Endometrial microvascular endothelial cells (primary cell): ENCODE results near the gene CBY3. TPM values are rescaled to one million over a fixed set of nuclear protein-coding genes. Genes with fewer than 3 reads are reported as not detected.
"Not testable (repeated sequence)": the region's sequence is repeated elsewhere in the genome, so short reads cannot be mapped to it uniquely, and the experiment has no call there.

Experiments used
- in situ Hi-C: cut with HindIII; loops from 2 replicates; pipeline ENCODE4 v1.10.0; 2017; ENCODE audit warnings: low sequenced_read_pairs, low pct_unique_long_range_greater_than_20kb; ENCODE audit errors: inconsistent ontology term
- total RNA-seq: library from RNA; depleted of rRNA; stranded (reverse); fragments of >200 nt; gene quantifications from one replicate; pipeline ENCODE4 v1.2.3, GENCODE V29; 2015; ENCODE audit errors: inconsistent ontology term

CBY3 gene
- not detected for total RNA-seq

DNA sequence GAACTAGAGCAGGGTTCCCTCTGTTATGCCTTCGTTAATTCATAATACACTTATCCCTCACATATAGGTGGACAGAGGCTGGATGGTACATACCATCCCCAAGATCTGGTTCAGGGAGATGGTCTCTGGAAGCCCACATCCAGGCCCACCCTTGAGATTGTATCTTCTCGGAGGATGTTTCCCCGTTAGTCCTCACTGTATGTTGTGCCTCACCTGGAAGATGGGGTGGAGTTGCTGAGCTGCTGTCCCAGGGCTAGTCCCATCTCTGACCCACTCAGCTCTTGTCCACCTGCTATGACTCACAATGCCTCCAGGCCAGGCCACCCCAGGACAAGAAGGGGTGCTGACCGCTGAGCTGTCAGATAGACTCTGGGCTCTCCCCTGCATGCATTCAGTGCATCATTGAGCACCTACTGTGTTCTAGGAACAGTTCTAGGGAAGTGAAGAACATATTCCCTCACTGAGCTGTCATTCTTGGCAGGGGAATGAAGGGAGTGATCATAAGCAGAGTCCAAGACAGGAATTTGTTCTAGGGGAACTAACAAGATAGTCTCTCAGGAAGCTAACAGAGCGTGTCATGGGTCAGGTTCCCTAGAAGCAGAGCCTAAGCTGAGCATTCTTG lies at the start of gene CBY3:
Gene CBY3, minus strand, starts transcription at position 255 of the 622 bp plus-strand sequence. Its CDS starts 116 bp downstream, at position 139.
- in situ Hi-C loops, result no loop called here

DNA sequence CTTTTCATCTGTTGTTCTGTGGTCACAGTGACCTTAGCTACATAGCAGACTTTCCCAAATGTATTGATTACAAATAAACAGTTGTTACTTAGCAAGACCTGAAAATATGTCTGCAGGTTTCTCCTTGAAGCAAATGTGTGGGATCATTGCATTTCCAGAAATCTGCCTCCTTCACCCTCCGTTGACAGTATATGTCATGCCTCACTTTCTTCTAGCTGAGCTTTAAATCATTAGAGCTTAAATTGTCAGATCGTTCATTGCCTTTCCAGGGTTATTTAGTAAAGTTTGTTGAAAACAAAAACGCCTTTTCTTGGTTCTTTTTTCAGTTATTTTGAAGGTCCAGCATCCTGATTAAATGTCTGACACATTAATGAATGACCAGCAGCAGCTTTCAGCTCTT lies 49.5 kb upstream of the CBY3 start:
- in situ Hi-C loops, result no loop called here

DNA sequence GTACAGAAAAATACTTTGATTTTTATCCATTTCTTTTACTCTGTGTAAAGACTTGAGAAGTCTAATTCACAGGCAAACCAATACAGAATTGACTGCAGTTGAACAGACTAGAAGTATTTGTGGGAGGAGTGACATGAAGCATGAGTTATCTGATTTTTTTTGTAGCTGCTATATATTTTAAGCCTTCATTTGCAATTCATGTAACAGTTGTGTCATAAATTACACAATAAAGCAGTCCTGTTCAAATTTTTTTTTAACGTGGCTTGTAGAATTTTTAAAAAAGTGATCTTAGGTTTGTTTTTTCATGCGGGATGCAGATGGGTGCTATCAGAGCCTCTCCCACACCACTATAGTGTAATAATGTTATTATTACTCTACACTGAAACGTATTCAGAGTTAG lies 48.9 kb upstream of the CBY3 start:
- in situ Hi-C loops, result no loop called here

DNA sequence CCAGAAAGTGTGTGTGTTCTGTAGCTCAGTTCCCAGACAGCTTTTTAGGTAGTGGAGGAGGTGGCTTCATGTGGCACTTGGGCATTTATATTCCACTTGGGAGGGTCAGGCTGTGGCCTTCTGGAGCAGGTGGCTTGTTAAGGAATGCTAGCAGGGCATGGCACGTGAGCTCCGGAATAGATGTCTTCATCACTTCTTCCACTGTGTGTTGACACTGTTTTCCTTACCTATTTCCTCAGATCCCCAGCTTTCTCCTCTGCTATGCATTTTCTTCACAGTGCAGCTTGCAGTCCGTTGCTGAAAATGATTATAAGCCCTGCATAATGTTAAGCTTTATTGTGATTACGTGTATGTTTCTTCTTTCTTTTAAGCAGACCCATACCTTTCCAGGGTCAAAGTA lies 48.5 kb upstream of the CBY3 start:
- in situ Hi-C loops, result no loop called here

DNA sequence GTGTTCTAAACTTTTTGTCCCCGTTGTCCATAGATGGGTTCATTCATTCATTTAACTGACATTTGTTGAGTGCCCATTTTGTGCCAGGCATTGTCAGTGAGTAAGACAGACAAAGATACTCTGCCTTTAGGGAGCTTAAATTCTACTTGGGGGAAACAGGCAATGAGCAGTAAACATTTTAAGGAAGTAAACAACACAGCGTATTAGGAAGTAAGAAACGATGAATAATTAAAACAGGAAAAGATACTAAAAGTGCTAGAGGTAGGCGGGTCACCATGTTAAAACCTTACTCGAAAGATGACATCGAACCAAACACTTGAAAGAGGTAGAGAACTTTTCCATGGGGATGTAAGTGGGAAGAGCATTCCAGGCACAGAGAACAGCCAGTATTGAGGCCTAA lies 46.3 kb upstream of the CBY3 start:
- in situ Hi-C loops, result no loop called here

DNA sequence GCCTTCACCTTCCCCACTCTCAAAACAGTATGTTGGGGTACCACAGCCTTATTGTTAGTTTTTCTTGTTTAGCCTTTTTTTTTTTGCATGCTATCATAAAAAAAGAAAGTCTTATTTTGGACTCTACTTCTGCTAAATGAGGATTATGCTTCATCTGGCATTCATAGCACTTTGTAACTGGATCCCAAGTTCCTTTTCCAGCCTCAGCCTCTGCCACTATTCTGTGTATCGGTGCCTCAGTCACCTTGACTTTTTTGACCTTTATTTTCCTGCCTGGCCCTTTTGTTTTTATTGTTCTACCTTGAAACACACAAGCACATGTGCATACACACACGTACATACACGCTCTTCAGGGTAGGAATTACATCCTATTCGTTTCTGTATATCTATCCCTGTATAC lies 43.3 kb upstream of the CBY3 start:
- in situ Hi-C loops, result no loop called here

DNA sequence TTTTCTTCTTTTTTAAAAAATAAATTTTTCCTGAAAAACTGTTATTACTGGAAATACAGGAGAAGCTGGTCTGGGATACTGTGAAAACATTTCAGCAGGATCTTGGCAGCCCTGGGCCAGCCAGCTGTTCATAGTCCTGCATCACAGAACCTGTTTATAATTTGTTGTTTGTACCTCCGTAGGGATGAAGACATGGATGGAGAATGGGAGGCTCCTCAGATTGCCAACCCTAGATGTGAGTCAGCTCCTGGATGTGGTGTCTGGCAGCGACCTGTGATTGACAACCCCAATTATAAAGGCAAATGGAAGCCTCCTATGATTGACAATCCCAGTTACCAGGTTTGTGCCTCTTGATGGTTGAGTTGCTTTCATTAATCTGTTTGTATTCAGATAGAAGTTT lies 39.4 kb upstream of the CBY3 start:
- in situ Hi-C loops, result no loop called here

DNA sequence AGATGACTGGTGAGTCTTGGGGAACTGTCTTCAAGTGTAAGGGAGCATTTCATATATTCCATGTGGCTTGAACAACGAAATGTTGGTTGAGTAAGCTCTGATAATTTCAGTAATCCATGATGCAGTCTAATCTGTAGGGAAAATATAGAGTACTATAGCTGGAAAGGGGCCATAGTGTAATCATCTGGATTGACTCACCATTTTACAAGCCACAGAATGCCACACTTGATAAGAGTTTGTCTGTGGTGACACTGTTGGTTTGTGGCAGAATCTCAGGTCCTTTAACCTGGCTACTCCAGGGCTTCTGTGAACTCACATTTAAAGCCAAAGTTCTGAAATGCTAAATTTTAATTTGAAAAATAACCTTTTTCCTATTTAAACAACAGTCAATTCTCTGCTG lies 35.5 kb upstream of the CBY3 start:
- in situ Hi-C loops, result no loop called here

DNA sequence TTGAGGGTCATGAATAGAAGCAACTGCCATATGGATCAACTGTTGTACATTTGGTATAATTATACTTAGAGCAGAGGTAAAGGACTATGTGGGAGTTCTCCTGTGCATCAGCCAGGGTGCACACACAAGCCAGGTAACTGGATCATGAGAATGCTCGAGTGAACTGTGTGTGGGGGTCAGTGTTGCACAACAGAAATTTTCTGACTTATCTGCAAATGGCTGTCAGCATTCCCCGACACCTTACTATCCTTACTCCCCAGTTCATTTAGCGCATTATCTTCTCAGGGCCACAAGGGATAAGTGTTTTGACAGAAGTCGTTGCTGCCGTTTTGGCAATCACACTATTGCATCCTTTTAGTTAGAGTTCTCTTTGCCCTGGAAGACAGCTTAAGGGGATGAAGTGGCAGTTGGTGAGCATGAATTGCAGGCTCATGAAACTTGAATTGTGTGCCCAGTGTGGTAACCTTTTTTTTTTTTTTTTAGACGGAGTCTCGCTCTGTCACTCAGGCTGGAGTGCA lies 19.6 kb upstream of the CBY3 start:
- in situ Hi-C loops, result no loop called here

DNA sequence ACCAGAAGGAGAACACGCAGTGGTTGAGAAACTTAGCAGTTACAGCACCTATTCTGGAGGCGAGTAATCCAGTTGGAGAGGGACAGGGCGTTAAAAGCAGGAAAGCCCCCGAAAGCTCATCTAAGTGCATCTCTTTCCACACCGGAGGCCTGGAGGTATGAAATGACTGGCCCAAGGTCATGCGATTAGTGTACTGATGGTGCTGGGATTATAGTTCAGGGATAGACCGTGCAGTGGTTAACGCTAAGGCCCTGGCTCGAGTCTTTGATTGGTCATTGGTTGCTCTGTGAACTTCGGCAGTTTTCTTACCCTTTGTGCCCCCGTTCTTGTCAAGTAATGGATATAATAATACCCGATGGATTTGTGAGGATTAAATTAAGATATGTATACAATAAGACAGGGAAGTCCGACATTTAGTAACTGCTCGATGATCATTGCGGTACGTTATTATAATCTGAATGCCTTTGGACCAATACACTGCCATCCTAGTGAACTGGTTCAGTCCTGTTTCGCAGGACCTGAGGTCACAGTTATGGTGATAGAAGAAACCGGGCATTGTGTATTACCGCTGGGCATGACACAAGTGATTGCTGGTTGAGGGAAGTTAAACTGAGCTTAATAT lies 18.9 kb upstream of the CBY3 start:
- in situ Hi-C loops, result no loop called here

DNA sequence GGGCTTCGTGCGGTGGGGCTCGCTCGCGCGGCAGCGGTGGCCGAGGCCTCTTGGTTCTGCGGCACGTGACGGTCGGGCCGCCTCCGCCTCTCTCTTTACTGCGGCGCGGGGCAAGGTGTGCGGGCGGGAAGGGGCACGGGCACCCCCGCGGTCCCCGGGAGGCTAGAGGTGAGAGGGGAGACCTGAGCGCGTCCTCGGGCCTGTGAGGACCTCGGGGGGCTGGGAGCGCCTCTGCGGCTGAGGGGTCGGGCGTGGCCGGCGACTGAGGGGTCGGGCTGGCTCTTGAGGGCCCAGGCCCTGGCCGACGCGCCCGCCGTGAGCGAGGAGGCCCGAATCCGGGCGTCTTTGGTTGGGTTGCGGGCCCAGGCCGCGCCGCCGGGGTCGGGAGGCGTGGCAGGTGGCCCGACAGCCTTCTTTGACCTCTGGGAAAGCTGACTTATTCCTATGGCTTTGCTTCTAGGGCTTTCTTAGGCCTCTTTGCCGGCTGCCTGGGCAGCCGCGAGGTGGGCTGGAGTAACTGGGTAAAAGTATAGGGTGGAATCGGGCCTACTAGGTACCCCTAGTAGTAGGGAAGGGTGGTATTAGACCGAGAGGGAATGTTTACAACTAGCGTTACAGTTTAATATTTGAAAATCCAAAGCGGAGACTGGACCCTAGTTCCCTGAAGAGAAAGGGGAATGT lies 18.2 kb upstream of the CBY3 start, which contains the start of gene CANX:
Gene CANX, plus strand, starts transcription at position 33 of the 681 bp plus-strand sequence. CDS start 6,715 bp downstream, outside the sequence.
- in situ Hi-C loops, result no loop called here

DNA sequence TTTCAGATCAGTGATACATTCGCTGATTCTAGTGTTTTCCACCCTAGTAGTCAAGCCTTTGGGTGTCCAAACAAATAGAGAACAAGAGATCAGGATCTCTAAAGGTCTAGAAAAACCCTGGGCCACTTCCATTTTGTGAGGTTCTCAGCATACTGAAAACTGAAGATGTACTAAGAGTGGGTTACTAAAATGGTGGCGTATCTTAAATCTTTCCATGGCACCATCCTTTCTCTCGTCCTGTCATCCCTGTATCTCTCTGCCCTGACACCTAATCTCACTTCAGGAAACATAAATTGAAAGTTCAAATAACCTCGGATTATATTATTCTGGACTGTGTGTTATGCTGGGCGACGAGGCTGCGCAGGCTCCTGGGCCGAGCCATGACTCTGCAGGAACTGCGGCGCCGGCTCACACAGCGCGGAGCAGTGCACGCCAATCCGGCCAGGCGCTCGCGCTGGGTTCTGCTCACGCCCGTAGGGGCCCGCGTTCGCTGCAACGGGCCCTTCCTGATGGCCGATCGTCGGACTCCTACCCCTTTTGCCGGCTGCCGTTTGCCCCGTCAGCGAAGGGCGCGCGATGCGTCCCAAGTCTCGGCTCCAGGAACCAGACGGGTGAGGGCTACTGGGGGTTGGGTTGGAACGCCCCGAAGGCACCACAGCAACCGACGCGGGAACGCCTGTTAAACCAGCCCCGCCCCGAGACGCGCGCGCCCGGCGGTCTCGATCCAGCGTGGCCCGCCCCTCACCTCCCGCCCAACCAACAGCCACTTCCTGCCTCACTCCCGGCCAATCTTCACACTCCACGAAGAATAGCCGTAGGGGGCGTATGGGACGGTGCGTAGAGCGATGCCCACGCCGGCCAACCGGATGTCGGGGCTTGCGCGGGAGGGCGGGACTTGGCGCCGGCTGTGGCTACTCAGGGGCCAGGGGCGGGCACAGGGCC lies 17.4 kb upstream of the CBY3 start:
- in situ Hi-C loops, result no loop called here

DNA sequence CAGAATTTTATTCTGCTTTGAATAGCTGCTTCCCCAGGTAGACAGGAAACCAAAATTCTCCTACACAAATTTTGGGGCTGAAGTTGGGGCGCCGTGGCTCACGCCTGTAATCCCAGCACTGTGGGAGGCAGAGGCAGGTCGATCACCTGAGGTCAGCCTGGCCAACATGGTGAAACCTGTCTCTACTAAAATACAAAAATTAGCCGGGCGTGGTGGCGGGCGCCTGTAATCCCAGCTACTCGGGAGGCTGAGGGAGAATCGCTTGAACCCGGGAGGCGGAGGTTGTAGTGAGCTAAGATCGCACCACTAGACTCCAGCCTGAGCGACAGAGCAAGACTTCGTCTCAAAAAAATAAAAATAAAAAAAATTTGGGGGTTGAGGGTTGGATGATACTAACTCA lies 16.7 kb upstream of the CBY3 start:
- in situ Hi-C loops, result not testable (repeated sequence)

DNA sequence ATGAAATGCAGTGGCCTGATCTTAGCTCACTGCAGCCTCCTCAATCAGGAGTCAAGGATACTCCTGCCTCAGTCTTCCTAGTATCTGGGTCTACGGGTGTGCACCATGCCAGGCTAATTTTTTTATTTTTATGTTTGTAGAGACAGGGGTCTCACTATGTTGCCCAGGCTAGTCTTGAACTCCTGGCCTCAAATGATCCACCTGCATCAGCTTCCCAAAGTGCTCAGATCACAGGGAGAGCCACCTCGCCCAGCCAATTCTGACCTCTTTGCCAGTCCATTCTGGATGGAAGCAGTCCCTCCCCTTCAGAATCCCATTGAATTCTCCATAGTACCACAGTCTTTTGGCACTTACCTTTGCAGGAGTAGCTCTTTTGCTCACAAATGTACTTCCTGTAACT lies 16.3 kb upstream of the CBY3 start:
- in situ Hi-C loops, result no loop called here

DNA sequence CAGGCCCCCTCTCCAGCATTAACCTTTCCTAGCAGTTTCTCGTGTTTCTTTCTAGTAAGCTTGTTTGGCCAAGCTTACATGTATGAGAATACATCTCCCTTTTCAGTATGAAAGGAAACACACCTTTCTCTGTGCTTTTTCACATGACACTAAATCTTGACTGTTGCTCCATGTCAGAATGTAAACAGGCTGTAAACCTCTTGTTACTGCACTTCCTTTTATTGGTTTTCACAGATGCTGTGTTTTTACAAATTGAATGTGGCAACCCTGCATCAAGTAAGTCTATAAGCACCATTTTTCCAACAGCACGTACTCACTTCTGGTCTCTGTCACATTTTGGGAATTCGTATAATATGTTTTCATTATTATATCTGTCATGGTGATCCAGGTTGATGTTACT lies 15.8 kb upstream of the CBY3 start:
- in situ Hi-C loops, result no loop called here

DNA sequence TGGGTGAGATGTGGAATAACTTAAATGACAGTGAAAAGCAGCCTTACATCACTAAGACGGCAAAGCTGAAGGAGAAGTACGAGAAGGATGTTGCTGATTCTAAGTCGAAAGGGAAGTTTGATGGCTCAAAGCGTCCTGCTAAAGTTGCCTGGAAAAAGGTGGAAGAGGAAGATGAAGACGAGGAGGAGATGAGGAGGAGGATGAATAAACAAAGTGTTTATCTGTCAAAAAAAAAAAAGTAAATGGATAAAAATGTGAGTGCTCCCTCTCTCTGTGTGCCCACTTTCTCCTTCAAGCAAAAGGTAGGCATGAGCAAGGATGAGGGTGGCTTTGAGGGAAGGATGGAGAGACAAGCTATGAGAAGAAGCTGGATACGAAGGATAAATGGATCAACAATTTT lies 13.7 kb upstream of the CBY3 start:
- in situ Hi-C loops, result no loop called here

DNA sequence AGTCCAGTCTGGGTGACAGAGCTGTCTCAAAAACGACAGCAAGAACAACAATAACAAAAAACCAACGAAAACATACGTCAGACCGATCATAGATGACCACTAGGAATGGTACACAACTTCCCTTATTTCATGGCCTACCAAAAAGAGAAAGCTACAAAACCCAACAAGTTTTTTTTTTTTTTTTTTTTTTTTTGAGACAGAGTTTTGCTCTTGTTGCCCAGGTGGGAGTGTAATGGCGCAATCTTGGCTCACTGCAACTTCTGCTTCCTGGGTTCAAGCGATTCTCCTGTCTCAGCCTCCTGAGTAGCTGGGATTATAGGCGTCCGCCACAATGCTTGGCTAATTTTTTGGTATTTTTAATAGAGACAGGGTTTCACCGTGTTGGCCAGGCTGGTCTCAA lies 8.4 kb upstream of the CBY3 start:
- in situ Hi-C loops, result not testable (repeated sequence)

DNA sequence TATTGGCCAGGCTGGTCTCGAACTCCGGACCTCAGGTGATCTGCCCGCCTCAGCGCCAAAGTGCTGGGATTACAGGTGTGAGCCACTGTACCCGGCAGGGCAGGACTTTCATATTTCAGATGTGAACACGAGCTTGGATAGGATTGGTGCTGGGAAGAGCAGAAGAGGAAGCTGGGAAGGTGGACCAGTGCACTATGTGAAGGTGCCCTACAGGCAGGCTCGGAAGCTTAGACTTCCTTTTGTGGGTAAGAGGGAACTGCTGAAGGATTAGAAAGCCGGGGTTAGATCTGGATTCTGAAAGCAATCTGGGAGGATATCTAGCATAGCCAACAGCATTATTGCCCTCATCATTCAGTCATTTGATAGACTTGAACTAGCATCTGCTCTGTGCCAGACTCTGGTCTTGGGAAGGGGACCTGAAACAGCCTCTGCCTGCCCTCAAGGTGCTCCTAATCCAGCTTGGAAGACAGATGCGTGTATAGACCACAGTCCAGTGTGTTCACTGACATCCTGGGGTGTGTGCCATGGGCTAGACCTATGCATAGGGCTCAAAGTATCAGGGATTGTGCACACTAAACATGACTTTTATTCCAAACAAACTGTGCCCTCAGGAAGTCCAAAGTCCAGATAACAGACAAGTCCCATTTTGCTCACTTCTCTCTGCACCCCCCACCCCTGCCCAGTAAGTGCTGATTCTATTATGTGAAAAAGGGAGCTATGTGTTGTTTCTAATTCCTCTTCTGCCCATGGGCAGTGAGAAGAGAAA lies 637 bp downstream of the CBY3 start:
- in situ Hi-C loops, result no loop called here
